Fibroblast of skin of abdomen (primary cell): ENCODE results near the gene MTA1.

Experiments
- DNase-seq: peaks from one replicate; pipeline ENCODE4 v3.0.0-alpha.2; 2013

Gene MTA1

GRCh38 chr14:105425823-105426247, 6.2 kb downstream of the MTA1 start:
- DNase-seq = no peak

- DNase-seq = no peak
These were observed 6.9 kb downstream of the MTA1 start for GRCh38 chr14:105426416-105427130.

GRCh38 chr14:105427412-105427811, 7.8 kb downstream of the MTA1 start:
- DNase-seq = no peak

GRCh38 chr14:105427936-105428485, 8.4 kb downstream of the MTA1 start:
- no peak for DNase-seq

GRCh38 chr14:105430042-105430441, 10.4 kb downstream of the MTA1 start:
- DNase-seq = no peak

- DNase-seq = peak; percentile 63
These were observed 10.9 kb downstream of the MTA1 start for GRCh38 chr14:105430565-105430964.

GRCh38 chr14:105431256-105431655, 11.6 kb downstream of the MTA1 start:
- DNase-seq = no peak

- peak; percentile 20 for DNase-seq
These were observed 13.0 kb downstream of the MTA1 start for GRCh38 chr14:105432657-105433056.

- DNase-seq = no peak
These were observed 13.6 kb downstream of the MTA1 start for GRCh38 chr14:105433161-105433605.

GRCh38 chr14:105436402-105436801, 16.8 kb downstream of the MTA1 start:
- DNase-seq = no peak

- DNase-seq = no peak
These were observed 17.5 kb downstream of the MTA1 start for GRCh38 chr14:105436891-105437722.

- no peak for DNase-seq
These were observed 18.3 kb downstream of the MTA1 start for GRCh38 chr14:105437723-105438500.

- no peak for DNase-seq
These were observed 19.6 kb downstream of the MTA1 start for GRCh38 chr14:105439179-105439578.

- DNase-seq = no peak
These were observed 20.3 kb downstream of the MTA1 start for GRCh38 chr14:105439710-105440553.

GRCh38 chr14:105440554-105440900, 20.9 kb downstream of the MTA1 start:
- DNase-seq = no peak

- no peak for DNase-seq
These were observed 21.4 kb downstream of the MTA1 start for GRCh38 chr14:105440992-105441391.

- no peak for DNase-seq
These were observed 22.5 kb downstream of the MTA1 start for GRCh38 chr14:105442125-105442524.

- DNase-seq = no peak
These were observed 23.2 kb downstream of the MTA1 start for GRCh38 chr14:105442834-105443233.

GRCh38 chr14:105444859-105445258, 25.2 kb downstream of the MTA1 start:
- DNase-seq = no peak

GRCh38 chr14:105445290-105445689, 25.7 kb downstream of the MTA1 start:
- no peak for DNase-seq

GRCh38 chr14:105445901-105446845, 26.5 kb downstream of the MTA1 start:
- DNase-seq = no peak
